ENCODE results near the gene TPBGL. TPM values are rescaled to one million over a fixed set of nuclear protein-coding genes. Genes with fewer than 3 reads are reported as not detected.
A peak's percentile ranks its signal among the peaks of the same experiment; 100 is the strongest.

Gene TPBGL, protein sequence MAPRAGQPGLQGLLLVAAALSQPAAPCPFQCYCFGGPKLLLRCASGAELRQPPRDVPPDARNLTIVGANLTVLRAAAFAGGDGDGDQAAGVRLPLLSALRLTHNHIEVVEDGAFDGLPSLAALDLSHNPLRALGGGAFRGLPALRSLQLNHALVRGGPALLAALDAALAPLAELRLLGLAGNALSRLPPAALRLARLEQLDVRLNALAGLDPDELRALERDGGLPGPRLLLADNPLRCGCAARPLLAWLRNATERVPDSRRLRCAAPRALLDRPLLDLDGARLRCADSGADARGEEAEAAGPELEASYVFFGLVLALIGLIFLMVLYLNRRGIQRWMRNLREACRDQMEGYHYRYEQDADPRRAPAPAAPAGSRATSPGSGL
- polyA plus RNA-seq (ENCODE audit: insufficient read length in 4 of 4), result under 1 TPM; 0.10 to 0.20 (median 0.13) TPM

- peak in 1 of 4 donors; percentile 27 for DNase-seq (ENCODE audit: low read depth in 4 of 4, low spot score in 2 of 4)
Observed at GRCh38 chr11:75240311-75241035, at the start of gene TPBGL. TPBGL (plus strand) TSS chr11:75240774; CDS start chr11:75241050, 276 bp downstream.

DNA sequence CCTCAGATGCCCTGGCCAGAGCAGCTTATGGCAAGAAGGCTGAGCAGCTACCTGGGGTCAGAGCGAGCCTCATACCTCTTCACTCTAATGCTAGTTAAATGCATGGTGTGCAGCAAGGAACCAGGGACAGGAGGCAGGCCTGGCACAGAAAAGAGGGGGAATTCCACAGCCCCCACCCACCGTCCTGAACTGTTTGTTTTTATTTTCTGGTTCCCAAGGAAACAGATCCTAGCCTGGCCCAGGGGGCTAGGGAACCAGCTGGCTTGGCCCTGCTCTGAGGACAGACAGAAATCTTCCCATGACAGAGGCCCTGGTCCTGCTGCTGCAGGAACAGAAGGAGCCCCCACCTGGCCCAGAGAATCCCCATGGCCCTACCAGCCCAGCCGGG is 49.2 kb upstream of the TPBGL start:
- DNase-seq (ENCODE audit: low read depth in 4 of 4, low spot score in 2 of 4), result peak in 1 of 4 donors; percentile 9

DNA sequence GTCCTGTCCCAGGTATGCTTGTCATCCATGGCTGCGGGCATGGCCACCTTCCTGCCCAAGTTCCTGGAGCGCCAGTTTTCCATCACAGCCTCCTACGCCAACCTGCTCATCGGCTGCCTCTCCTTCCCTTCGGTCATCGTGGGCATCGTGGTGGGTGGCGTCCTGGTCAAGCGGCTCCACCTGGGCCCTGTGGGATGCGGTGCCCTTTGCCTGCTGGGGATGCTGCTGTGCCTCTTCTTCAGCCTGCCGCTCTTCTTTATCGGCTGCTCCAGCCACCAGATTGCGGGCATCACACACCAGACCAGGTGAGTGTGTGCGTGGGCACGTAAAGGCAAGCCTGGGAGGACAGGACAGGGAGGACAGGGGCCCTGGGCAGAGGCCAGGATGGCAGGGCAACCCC is 47.3 kb upstream of the TPBGL start:
- no peak for DNase-seq (ENCODE audit: low read depth in 4 of 4, low spot score in 2 of 4)

DNA sequence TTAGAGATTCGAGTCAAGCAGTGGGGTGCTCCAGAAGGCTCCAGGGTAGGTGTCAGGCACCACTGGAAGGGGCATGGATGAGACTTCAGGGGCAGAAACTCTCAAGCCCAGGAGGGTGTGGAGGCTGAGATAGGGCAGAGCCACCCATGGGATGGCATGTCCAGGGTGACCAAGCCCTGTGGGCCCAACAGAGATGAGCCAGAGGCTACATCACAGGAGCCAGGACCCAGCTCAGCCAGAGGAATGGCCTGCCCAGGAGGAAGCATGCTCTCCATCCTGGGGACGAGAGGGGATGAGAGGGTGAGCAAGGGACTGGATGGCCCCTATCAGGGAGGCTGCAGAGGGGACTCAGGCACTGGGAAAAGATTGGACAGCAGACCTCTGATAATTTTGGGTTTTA is 46.9 kb upstream of the TPBGL start:
- no peak for DNase-seq (ENCODE audit: low read depth in 4 of 4, low spot score in 2 of 4)

DNA sequence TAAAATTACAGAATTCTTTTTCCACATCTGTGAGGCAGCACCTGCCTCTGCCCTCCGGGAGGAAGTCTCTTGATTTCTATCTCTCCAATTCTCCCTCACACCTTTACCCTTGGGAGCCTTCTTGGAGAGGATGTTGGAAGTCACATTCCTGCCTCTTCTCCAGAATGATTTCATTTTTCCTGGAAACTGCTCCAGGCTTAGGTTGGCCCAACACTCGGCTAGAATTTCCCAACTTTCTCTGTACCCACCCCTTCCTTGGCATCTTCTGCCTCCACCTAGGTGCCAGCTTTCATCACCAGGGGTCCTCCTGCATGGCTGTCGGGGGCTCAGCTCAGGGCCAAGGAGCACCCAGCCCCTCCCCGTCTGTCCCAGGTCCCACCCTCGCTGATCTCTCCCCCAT is 46.4 kb upstream of the TPBGL start:
- DNase-seq (ENCODE audit: low read depth in 4 of 4, low spot score in 2 of 4), result no peak

GRCh38 chr11:75195167-75195962 is 45.2 kb upstream of the TPBGL start:
- no peak for DNase-seq (ENCODE audit: low read depth in 4 of 4, low spot score in 2 of 4)

GRCh38 chr11:75196426-75196825 is 44.1 kb upstream of the TPBGL start:
- no peak for DNase-seq (ENCODE audit: low read depth in 4 of 4, low spot score in 2 of 4)

DNA sequence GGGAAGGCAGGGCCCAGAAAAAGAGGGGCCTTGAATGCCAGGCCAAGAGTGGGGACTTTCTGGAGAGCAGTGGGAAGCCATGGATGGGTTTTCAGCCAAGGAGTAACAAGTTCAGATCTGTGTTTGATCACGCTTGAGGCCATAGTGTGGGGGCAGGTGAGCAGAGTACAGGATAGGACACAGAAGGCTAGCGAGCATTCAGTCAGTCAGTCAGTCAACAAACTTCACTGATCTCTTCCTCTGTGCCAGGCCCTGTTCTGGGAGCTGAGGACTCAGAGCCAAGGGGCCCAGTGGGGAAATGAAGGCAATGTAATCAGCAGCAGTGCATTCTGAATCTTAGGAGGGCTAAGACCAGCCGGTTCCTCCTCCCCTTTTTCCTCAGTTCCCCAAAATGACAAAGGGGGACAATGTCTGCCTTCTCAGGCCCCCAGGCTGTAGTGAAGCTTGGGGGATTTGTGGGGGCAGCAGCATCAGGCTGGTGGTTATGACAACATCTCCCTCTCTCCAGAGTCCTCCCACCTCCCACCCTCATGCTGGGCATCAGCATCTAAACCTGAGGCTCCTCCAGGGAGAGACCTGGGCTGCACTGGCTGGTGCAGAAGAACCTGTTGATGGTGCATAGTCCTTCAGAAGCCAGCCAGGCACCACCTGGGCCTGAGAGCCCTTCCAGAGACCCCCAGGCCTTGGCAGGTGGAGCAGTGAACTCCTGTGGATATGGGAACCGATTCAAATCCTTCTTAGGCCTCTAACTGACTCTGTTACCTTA is 42.9 kb upstream of the TPBGL start:
- DNase-seq (ENCODE audit: low read depth in 4 of 4, low spot score in 2 of 4), result no peak

DNA sequence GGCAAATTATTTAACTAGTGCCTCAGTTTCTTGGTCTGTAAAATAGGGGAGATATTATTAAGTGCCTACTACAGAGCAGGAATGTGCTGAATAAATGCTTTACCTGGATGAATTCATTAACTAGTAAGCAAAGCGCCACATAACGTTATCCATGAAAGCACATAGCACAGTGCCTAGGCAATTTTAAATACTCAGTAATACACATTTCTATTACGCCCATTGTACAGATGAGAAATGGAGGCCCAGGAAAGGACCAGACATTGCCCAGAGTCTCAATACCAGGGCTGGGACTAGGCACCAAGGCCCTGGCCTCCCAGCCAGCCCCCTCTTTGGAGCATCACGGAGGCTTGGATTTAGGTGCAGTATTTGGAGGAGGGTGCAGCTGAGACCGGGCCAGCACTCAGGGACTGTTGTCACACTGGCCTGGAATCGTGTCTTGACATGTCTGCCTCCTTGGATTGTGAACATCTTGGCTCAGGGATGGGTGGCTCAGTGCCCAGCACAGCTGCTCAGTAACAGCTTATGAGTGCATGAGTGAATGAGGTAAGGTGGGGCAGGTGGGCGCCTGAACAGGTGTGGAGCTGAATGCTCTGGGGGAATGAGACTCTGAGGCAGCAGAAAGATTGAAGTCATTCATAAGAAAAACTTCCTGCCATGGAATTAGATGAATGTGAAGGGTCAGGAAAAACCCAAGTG is 42.1 kb upstream of the TPBGL start:
- no peak for DNase-seq (ENCODE audit: low read depth in 4 of 4, low spot score in 2 of 4)

DNA sequence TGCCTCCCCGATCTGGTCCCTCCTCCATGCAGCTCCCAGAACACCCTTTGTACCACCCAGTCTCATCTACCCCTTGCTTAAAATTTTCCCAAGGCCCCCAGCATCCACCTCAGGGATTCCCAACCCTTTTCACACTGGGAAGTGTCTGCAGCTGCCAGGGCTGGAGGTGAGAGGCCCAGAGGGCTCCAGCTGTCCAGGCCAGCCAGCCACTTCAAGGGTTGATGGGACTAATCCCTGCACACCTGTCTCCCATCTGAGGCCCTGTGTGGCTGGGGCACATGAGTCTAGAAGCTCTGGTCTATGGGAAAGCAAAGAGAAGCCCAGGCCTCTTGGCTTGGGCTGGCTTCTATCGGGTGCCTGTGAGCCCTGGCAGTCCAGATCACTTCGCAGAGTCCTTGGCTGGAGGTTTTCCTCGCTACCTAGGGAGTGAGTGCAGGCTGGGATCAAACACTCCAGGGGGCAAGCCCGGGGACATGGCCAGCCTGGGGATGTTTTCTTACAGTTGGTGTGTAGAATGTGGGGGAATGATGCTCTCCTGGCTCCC is 41.1 kb upstream of the TPBGL start:
- no peak for DNase-seq (ENCODE audit: low read depth in 4 of 4, low spot score in 2 of 4)

GRCh38 chr11:75200051-75200450 is 40.5 kb upstream of the TPBGL start:
- no peak for DNase-seq (ENCODE audit: low read depth in 4 of 4, low spot score in 2 of 4)

DNA sequence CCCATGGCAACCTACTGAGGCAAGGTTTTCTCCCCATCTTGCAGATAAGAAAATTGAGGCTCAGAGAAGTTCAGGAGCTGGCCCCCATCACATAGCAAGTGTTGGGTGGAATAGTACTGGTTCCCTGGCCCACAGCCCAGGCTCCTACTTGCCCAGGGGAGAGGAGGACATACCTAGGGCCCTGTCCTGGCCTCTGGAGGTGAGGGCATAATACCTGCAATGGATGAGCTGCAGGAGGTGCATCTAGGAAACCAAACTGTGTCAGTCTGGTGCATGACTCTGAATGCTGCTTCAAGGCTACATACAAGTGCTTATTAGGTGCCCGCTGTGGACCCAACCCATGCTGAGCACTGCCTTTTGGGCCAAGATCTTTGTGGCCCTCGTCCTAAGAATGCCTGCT is 40.0 kb upstream of the TPBGL start:
- DNase-seq (ENCODE audit: low read depth in 4 of 4, low spot score in 2 of 4), result no peak

GRCh38 chr11:75201771-75202170 is 38.8 kb upstream of the TPBGL start:
- no peak for DNase-seq (ENCODE audit: low read depth in 4 of 4, low spot score in 2 of 4)

GRCh38 chr11:75202195-75202594 is 38.4 kb upstream of the TPBGL start:
- no peak for DNase-seq (ENCODE audit: low read depth in 4 of 4, low spot score in 2 of 4)

DNA sequence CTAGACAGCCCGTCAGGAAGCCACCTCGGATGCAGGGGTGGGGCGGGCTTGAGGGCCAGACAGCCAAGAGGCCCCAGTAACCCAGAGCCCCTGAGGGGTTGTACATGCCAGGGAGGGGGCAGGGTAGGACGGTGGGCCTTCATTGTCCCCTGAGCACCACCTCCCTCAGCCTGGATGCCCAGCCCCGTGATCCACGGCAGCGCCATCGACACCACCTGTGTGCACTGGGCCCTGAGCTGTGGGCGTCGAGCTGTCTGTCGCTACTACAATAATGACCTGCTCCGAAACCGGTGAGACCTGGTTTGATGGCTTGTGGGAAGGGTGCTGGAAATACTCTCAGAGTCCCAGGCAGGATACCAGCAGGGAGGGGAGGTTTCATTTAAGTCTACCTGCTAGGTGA is 37.4 kb upstream of the TPBGL start:
- no peak for DNase-seq (ENCODE audit: low read depth in 4 of 4, low spot score in 2 of 4)

DNA sequence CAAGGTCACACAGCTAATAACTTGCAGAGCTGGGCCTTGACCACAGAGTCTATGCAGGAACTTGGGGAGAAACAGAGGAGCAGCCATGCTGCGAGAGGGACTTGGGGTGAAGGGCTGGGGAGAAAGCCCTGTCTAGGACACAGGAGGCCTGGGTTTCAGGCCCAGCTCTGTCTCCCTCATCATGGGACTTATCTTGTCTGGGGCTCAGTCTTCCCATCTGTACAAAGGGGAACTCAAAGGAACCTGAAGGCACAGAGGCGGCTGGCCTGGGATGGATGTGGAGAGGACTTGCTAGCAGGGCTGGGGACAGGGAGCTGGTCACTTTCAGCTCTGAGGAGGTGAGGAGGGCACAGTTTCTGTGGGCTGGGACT is 36.9 kb upstream of the TPBGL start:
- DNase-seq (ENCODE audit: low read depth in 4 of 4, low spot score in 2 of 4), result no peak

- no peak for DNase-seq (ENCODE audit: low read depth in 4 of 4, low spot score in 2 of 4)
Observed at GRCh38 chr11:75204012-75204674, 36.4 kb upstream of the TPBGL start.

DNA sequence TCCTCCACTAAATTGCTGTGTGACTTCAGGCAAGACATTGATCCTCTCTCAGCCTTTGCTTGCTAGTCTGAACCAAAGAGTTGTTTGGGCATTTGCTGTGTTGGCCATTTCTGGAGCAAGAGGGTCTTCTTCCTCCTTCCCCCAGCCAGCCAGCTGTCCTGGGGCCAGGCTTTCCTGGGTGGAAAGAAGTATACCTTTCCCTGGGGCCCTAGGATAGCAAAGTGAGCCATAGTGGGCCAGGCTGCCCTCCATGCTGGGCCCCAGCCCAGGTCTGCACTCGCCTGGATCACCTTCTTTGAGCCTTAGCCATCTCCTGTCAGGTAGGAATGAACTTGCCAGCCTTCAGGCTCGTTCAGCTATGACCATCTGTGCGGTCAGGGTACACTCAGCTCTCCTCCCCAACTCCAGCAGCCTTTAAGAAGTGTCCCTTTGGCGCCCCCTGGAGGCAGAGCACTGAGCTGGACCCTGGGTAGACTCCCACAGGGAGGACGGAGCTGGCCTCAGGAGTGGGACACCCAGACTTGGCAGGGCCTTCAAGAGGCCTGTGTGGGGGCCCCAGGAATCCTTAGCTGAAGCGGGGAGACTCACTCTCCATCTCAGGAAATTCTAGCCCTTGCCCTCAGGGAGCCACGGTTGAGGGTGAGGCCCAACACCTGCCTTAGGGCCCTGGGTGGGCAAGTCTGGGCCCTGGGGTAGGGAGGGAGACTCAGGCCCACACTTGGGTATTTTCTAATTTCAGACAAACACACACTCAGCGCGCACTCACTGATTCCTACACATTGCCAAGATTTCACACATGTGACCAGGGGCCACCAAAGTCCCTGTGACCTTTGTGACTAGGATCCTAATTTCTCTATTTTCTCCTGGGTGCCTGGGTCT is 35.6 kb upstream of the TPBGL start:
- peak; percentile 43 to 73 (median 54) for DNase-seq (ENCODE audit: low read depth in 4 of 4, low spot score in 2 of 4)

Data from left renal cortex interstitium (tissue), 4 donors.